NT2/D1 (cell line): ENCODE measurements around the gene WDR36.

Experiments used
- SUZ12 ChIP-seq: IDR thresholded peaks from 2 replicates; pipeline ENCODE4 v1.6.1; 2011; ENCODE audit not compliant: insufficient read length, insufficient read depth; ENCODE audit errors: extremely low read depth
- ZNF274 ChIP-seq: IDR thresholded peaks from 2 replicates; pipeline ENCODE4 v1.6.1; 2011; ENCODE audit warnings: mild to moderate bottlenecking, low read depth, low read length

DNA sequence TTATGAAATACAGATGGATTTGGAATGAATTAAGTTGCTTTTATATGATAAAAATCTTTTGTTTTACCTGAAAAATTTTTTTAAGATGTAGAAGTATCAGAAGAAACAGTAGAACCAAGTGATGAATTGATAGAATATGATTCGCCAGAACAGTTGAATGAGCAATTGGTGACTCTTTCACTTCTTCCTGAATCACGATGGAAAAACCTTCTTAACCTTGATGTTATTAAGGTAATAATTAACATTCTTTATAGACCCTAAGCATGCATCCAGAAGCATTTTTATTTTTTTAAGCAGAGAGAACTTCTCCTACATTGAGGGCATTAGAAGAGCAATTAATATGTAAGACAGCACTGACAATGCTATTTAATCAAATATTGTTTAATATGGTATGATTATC lies 28.8 kb downstream of the WDR36 start:
- TF ChIP-seq SUZ12 (no peak), ZNF274 (no peak)
